ENCODE measurements around the gene MEGF6.

The MEGF6 gene

DNA sequence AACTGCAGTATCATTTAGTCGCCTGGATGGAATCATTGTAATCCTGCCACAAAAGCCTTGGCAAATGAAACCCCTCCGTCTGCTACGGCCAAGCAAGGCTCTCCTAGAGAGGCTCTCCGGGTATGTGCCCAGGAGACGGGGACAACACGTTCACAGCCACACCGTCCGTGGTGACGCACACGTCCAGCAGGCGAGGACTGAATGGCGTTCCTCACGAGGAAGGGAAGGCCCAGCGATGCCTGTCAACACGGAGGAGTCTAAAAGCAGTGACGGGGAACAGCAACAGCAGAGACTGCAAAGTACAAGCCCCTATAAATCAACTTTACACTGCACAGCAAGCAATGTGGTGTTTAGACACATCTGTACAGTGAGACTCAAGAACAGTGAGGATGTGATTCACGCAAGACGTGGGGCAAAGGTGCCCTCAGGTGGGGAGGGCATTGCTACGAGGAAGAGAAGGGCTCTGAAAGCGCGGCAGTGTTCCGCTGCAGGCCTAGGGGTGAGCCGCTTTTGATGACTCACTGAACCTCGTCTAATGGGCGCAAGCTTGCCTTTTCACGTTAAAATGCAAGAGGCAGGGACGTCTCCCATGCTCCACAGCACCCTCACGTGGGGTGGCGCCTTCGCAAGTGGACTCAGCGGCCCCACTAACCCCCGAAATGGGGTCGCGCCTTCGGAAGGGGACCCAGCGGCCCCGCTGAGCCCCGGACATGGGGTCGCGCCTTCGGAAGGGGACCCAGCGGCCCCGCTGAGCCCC, 31.8 kb upstream of the MEGF6 start:
- no peak for DNase-seq

DNA sequence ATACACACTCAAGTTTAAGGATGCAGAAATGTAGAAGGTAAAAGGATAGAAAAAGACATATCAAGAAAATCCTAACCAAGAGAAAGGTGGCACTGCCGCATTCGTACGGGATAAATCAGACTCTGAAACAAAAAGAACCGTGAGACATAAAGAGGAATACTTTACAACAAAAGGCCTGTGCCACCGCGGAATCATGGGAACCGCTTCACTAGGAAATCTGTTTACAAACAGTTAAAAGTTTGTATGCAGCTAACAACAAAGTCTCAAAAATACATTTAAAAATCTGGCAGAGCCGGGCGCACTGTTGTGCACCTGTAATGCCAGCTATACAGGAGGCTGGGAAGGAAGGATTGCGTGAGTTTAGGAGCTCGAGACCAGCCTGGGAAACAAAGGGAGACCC, 30.5 kb upstream of the MEGF6 start:
- no peak for DNase-seq

DNA sequence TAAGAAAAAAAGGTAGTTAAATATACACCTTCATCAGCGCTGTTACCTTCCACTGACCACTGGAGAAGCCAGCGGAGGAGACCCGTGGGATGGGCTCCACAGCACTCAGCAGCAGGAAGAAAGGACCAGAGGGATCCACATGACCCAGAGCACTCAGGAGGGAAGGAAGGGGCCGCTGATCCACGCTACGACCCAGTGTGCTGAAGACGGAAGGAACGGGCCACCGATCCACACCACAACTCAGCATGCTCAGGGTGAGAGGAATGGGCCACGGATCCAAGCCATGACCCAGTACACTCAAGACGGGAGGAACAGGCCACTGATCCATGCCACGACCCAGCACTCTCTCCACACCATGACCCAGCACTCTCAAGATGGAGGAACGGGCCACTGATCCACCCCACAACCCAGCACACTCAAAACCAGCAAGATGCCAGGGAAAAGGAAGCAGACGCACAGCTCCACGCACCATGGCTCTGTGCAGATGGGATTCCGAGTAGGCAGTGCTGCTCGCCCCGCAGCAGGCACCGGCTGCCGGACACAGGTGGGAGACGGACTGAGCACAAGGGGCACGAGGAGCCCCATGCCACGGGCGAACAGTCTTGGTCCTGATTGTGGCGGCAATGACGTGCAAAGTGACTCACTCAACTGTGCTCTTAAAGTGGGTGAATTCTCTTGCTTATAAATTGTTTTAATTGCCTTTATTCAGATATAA, 29.9 kb upstream of the MEGF6 start:
- DNase-seq: no peak

DNA sequence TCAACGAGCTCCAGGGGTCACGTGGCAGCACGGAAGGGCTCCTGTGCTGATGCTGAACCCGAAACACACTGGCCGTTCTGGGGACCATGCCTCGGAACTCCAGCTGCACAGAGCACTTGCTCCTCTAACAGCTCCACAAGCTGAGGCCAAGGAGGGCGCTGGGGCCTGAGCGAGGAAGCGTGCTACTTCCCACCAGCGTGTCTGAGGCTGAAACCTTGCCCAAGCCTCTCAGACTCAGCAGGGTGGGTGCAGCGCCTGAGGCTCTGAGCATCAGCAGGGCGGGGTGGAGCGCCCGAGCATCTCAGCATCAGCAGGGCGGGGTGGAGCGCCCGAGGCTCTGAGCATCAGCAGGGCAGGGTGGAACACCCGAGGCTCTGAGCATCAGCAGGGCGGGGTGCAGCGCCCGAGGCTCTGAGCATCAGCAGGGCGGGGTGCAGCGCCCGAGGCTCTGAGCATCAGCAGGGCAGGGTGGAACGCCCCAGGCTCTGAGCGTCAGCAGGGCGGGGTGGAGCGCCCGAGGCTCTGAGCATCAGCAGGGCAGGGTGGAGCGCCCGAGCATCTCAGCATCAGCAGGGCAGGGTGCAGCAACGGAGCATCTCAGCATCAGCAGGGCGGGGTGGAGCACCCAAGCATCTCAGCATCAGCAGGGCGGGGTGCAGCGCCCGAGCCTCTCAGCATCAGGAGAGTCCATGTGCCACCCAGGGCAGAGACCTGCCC, 29.0 kb upstream of the MEGF6 start:
- no peak for DNase-seq

DNA sequence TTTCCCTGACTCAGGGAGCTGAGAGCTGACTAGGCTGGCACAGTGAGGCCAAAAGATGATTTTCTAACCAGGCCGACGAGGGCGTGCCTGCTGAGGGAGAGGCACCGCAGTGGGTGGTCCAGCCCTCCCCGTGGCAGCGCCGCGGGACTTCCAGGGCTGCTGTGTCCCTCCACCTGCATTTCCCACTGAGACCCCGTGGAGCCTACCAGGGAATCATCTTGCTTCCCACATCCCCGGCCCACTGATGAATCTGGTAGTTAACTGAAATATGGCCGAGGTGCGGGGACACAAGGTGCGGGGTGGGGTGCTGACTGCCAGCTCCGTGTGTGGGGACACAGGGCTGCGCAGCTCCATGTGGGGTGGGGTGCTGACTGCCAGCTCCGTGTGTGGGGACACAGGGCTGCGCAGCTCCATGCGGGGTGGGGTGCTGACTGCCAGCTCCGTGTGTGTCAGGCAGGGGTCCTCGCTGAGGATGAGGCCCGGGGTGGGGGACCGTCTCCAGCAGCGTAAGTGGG, 28.1 kb upstream of the MEGF6 start:
- DNase-seq: no peak

DNA sequence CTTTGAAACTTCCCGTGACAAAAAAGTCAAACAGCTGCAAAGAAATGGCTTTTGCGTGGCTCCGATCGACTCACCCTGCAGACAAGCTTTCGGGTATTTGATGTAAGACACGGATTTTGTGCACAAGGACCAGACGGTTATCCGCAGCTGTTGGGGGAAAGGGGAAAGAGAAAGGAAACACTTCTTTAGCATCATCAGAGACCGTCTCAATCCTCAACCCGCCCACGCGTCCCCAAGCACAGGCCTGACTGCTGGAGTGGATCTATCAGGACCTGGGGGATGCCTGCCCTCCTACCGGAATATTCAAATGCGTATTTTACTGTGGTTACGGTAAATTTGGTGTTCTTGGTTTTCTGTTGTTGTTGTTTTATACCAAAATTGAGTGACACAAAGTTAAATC, 27.4 kb upstream of the MEGF6 start:
- DNase-seq: no peak

DNA sequence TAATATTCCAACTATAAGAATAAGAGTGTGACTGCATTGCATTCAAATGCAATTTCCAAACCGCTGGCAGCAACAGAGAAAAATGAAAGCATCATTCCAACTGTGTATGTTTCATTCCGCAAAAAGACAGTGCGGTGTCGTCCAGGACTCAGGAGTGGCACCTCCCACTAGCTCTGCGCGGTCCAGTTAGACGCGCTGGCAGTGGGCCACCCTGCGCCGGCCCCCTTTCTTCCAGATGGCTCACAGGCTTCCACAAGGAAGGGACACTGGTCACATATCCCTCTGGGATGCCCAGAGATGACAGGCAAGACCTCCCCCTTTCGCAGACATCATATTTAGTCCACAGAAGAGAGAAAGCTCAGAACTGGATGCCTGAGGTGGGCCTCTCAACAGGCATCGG, 26.7 kb upstream of the MEGF6 start:
- DNase-seq: no peak

DNA sequence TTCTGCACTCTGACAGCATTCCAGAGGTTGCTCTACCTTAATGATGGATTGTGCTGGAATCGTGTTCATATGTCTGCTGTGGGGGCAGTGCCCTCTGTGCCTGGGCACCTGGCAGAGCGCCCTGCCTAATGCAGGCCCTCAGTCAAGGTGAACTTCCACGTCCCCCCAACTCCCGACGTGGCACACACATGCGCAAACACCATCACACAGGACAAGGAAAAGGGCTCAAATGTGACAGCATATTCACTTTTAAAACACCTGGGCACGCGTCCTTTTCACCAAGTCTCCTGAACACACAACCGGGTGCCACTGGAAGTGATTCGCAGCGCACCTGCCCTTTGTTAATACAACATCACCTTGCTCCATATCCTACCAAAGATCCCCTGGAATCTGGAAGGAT, 25.2 kb upstream of the MEGF6 start:
- DNase-seq: no peak

DNA sequence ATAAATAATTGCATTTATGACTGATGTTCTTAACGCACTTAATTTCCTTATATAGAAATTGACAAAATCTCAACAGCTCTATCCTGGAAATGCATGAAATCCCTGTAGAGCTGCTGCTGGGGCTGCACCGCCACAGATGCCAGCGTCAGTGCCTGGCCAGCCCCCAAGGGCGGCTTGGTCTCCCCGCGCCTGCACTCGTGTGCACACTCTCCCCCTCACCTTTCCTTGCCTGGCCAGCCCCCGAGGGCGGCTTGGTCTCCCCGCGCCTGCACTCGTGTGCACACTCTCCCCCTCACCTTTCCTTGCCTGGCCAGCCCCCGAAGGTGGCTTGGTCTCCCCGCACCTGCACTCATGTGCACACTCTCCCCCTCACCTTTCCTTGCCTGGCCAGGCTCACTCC, 24.8 kb upstream of the MEGF6 start:
- no peak for DNase-seq

DNA sequence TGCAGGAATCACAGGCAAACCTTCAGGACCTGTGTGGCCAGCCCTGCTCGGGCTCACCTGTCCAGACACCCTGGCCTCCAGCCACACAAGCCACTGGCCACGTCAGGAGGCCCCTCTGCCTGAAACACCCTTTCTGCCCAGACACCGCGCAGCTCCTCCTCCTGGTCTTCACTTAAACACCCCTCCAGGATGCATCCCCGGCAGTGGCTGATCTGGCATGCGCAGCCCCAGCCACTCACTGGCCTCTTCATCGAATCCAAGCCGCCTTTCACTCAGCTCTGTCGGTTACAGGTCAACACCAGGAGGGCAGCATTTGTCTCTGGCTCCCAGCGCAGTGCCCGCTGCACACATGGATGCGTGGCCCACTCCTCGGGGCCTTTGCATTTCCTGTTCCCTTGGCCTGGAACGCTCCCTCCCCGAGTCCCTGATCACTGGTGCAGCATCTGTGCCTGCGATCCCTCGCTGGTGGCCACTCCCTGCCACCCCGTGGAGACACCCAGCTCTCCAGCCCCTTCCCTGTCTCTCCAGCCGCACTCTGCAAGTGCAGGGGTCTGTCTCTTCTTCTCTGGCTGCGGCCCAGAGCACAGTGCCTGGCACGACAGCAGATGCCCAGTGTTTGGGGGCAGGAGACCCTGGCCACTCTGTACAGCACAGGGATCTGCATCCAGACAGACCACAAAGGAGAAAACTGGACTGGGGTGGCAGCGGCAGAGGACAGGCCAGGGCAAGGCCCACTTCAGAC, 22.9 kb upstream of the MEGF6 start:
- no peak for DNase-seq

DNA sequence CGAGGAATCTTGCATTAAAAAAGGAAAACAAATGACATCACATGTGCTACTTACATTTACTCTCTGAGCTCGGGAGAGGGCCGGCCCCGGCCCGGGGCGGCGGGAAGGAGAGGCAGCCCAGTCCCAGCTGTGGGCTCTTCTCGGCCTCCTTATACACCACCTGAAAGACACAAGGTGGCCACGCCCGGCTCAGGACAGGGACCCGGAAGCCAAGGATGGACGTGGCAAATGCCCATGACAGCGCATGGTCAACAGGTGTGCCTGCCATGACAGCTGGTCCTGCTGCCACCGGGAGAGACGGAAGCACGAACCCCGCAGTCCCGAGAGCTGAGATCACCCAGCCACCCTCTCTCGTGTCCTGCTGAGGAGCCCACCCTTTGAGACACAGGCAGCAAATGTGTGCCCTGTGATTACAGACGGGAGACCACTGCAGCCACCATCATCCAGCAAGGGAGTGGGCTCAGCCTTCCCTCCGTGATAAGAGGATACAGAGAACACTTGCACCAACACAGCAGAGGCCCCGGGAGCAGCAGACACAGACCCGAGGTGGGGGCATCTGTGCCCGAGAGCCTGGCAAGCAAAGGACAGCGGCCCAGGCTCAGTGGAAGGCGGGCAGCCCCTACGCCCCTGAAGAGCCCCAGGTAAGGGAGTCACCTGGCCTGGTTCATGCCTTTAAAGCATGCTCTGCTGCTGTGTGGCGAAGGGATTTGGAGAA, 22.2 kb upstream of the MEGF6 start:
- DNase-seq: no peak

DNA sequence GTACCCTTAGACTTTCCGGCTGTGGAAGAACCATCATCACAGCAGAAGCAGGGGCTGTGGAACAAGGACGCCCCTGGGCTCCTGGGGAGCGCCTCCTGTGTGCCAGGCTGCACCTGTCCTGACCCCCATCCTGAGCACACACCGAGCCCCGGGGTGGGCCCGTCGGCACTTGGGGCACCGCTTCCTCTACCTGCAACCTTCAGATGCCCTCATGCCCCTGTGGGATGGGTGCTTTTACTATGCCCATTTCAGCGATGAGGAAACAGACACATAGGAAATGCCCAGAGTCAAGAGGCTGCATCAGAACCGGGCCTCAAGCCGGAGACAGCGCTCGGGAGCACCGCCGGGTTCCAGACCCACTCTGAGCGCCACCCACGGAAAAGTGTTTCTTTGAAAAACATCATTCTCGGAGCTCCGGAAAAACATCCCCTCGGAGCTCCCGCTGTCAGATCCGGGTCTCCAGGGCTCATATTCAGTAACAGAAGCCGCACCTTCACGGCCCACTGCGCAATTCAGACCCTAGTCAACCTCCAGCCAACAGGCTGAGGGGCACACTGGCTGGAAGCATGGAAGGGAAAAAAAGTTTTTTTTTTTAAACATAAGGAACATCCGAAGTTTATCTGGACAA, 21.5 kb upstream of the MEGF6 start:
- no peak for DNase-seq

DNA sequence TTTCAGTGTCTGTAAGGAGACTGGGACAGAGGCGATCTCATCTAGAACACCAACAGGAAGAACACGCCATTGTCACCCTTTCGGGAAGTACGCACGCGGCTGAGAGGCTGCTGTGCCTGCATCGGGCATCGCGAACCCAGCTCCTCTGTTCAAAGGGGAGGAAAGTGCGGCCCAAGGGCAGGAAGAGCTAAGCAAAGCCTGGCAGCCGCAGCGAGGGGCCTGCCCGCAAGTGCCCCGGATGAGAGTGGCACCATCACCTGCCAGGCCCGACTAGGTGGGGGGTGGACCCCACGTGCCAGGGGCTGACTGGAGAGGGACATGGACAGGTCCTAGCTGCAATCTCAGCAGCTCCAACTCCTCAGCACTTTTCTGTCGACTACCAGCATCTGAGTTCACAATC, 21.0 kb upstream of the MEGF6 start:
- DNase-seq: no peak

DNA sequence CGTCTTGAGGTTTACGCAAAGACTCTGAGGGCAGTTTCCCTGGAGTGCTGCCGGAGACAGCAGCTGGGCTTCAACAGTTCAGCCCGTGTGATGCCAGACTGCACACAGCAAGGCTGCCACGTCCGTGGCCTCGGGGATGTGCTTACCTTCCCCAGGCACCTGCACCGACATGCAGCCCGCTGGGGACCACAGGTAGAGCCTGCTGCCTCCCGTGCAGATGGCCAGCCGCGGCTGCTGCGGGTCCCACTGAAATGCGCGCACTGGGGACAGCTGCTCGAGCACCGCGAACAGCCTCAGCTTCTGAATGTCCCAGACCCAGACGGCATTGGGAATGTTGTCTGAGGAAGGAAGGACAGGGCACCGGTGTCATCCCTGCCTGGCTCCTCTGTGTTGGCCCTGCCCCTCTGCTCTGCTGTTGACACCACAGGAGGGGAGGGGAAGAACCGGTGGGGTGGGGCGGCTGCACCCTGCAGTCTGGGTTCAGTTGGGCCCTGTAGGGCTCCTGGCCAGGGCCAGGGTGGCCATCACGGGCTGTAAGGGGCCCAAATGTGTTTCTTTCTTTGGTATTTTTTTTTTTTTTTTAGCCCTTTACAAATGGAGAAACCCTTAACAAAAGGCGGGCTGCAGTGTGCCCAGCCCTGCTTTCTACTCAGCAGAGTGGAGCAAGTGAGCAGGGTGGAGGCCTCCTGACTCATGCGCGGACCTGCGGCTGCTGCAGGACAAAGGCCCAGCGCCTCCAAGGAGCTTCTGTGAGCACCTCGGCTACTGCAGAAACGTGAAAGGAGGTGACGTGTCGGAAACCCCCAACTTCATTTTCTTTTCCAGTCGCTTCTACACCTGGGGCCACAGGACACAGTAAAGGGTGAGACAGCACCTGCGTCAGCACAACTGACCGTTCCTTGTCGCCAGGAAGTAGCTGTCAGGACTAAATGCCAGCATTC, 20.3 kb upstream of the MEGF6 start:
- no peak for DNase-seq

DNA sequence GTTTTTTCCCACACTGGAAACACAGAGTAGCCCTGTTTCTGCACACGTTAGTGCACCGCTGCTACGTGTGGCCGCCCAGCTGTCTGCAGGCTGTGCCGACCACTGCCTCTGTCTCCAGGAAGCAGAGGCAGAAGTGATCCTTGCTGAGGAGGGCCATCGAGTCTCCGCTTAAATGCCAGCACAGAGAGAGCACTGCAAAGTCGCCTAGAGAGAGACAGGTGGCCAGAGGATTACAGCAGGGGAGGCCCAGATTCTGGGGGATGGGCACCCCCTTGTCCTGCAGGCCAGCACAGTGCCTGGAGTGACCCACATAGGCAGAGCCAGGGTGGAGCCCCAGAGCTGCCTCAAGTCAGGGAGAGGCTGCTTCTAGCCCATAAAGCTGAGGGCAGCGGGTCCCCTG, 19.6 kb upstream of the MEGF6 start:
- no peak for DNase-seq

DNA sequence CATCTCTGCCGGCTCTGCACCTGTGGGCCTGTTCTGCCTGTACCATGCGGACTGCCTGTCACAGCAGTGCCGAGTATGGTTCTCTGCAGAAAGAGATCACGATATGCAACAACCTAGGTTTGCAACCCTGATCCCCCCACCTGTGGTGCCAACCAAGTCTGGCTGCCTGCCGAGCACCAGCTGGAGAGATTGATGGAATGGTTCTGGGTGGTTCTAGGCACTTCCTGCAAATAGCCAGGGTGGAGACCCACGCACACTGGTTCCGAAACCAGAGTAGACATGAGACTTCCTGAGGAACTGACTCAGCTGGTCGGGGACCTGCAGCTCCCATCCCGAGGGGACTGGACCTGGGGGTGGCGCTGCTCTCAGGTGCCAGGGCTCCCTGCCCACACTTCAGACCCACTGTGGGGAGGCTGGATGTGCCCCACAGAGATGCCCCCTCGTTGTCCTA, 18.9 kb upstream of the MEGF6 start:
- DNase-seq: no peak

DNA sequence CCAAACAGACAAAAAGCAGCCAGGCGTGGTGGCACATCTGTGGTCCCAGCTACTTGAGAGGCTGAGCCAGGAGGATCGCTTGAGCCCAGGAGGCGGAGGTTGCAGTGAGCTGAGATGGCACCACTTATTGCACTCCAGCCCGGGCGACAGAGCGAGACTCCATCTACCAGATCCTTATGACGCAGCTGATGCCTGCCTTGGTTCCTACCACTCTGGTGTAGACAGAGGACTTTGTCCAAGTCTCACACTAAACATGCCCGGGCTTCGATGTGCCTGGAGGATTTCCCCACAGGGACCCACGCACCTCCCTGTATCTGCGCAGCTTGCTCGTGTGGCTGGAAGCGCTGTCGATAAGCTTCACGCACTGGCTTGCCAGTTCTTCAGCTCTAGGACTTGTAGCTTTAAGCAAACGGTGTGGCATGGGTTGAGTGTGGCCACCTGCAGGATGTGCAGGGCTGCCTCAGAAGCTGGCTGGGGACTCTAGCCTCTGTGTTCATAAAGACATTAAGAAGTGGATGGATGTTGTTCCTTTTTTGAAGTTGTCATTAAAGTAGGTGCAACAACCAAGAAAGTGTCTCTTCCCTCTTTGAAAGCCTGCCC, 18.4 kb upstream of the MEGF6 start:
- DNase-seq: no peak

DNA sequence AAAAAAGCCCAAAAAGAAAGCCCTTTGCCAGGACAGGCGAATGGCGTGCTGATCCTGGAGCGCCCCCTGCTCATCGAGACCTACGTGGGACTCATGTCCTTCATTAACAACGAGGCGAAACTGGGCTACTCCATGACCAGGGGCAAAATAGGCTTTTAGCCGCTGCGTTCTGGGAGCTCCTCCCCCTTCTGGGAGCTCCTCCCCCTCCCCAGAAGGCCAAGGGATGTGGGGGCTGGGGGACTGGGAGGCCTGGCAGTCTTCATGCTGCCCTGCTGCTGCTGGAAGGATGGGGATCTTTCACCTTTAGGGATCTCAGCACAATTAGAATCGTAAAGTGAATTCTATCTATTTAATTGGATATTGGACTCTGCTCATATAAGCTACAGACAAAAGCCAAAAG, 17.1 kb upstream of the MEGF6 start:
- DNase-seq: no peak

DNA sequence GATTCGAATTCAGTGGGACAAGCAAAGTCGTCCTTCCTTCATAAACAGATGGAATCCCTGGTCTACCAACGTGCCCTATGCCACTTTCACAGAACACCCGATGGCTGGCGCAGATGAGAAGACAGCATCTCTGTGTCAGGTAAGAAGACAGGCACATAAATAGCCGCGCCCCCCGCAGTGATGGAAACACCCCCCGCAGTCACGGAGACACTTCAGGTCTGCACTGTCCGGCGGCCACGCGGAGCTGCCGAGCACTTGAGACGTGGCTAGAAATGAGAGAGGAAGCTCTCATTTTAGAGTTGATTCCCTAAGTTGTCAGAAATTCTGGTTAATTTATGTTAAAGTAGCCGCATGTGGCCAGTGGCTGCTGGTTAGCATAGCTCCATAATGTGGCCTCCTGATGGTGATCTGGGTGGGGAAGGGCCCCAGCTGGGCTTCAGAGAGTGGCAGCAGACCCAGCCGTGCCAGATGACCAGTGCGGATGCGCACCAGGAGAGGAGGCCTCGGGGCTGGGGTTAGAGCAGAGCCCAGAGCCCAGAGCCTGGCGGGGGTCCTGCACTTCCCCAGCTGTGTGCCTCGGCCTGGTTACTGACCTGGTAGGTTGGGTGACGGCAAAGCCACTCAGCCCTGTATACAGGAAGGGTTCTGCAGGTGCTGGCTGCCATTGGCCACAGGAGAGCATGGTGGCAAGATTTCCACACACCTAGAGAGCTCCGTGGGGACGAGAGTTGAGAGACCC, 16.4 kb upstream of the MEGF6 start:
- no peak for DNase-seq

DNA sequence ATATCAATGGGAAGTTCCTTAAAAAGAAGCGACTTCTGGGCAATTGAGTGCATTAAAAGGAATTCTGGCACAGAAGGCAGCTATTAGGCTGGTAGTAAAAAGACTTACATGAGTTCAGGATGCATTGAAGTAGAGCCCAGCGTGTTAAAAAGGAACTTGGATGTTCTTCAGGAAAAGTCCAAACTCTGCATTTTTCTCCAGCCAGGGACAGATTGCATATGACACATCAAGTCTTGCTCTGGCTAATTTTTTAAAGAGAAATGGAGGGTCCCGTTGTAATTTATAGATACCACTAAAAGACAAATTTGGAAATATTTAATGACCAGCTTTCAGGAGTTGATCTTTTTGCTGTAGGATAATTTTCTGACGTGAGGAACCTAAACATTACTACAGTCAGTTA, 14.7 kb upstream of the MEGF6 start:
- no peak for DNase-seq

Measured in stimulated activated CD4-positive, alpha-beta T cell treated with anti-CD3 and anti-CD28 coated beads, Interleukin-12 subunit alpha, Interleukin-12 subunit beta, amount 100 ng/mL, for 4 hours (primary cell).